Right atrium auricular region (tissue), 2 donors: ENCODE measurements around the gene CDO1. TPM values are rescaled to one million over a fixed set of nuclear protein-coding genes. Genes with fewer than 3 reads are reported as not detected.

Experiments used
- DNase-seq: peaks from one replicate; pipeline ENCODE4 v3.0.0-alpha.2; 2019; ENCODE audit warnings: low spot score
- H3K27ac ChIP-seq, 2 donors: fragments of 200-600 bp; sonication (generic); 1 replicate in 1 of 2; 2 replicates in 1 of 2; pipeline ENCODE4 v1.5.1; 2016 to 2019
- H3K27me3 ChIP-seq, 2 donors: fragments of 200-600 bp; sonication (generic); one replicate each; pipeline versions ENCODE4 v1.5.1 to v1.6.0; 2017 to 2019
- H3K36me3 ChIP-seq: fragments of 200-600 bp; sonication (generic); one replicate; pipeline ENCODE4 v1.5.1; 2016
- H3K4me1 ChIP-seq, 2 donors: fragments of 200-600 bp; sonication (generic); one replicate each; pipeline versions ENCODE4 v1.5.1 to v1.6.0; 2017 to 2019
- H3K4me3 ChIP-seq, 2 donors: fragments of 200-600 bp; sonication (generic); 1 replicate in 1 of 2; 2 replicates in 1 of 2; pipeline ENCODE4 v1.5.1; 2017 to 2019; ENCODE audit warnings: mild to moderate bottlenecking in 1 of 2, moderate library complexity in 1 of 2
- H3K9me3 ChIP-seq, 2 donors: fragments of 200-600 bp; sonication (generic); one replicate each; pipeline ENCODE4 v1.5.1; 2019
- CTCF ChIP-seq, 2 donors: fragments of 200-600 bp; sonication (generic); IDR thresholded peaks; one replicate each; pipeline ENCODE4 v1.5.1; 2019; ENCODE audit warnings: antibody characterized with exemption in 2 of 2
- total RNA-seq, 2 donors: library from RNA; depleted of rRNA; stranded (reverse); fragments of >200 nt; gene quantifications; one replicate each; pipeline ENCODE4 v1.1.0, GENCODE V29; 2016

The CDO1 gene
- total RNA-seq, 2 donors from 2014 or later = 24.7 to 66.0 TPM

DNA sequence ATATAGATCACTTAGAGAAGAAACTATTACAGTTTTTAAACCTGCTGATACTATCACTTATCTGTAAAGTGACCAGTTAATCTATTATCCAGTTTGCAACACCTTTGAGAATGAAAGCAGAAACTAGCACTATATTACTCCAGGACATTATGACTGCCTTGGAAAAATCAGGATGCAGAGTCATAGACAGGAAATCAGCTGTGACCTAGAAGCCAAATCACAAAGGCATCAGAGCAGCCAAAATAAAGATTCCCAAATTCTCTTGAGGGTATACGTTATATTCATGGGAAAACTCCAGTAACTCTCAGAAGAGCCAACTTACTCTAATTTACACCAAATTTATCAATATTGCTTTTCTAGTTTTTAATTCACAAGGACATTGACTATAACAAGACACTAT lies 49.9 kb downstream of the CDO1 start:
- TF ChIP-seq CTCF (IDR thresholded peaks at IDR 0.05) = no peak
- Histone ChIP-seq H3K9me3 (no peaks in the 10 kb centered on the region), H3K27me3 (no peaks in the 10 kb centered on the region), H3K27ac (no peak overlapping the region), H3K4me3 (no peak overlapping the region), H3K4me1 (no peaks in the 10 kb centered on the region), H3K36me3 (no peaks in the 10 kb centered on the region)
- no peak for DNase-seq

DNA sequence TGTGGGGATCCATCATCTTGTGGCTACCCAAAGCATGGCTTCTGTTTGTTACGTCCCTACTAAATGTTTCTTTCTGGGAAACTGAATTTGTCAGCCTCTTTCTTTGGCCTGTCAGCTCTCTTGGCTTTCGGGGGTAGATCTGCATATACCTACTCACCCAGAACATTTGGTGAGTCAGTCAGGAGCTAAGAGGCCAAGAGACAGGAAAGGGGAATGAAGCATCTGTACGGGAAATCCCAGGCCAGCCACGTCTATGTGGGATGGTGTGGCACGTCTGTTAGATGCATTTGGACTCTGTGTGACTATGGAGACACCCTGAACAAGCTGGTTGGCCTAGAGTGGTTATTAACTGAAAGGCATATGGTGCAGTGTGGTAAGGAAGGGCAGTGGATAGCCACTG lies 58.1 kb downstream of the CDO1 start:
- no peak for TF ChIP-seq CTCF (IDR thresholded peaks at IDR 0.05)
- Histone ChIP-seq H3K4me3 (no peak overlapping the region), H3K9me3 (no peaks in the 10 kb centered on the region), H3K27ac (no peak overlapping the region), H3K4me1 (no peaks in the 10 kb centered on the region), H3K36me3 (no peaks in the 10 kb centered on the region), H3K27me3 (no peaks in the 10 kb centered on the region)
- no peak for DNase-seq

GRCh38 chr5:115755675-115756074 lies 60.8 kb downstream of the CDO1 start:
- no peak for DNase-seq
- no peak overlapping the region for H3K4me3 ChIP-seq
- no peaks in the 10 kb centered on the region for H3K4me1 ChIP-seq
- no peaks in the 10 kb centered on the region for H3K36me3 ChIP-seq
- no peak overlapping the region for H3K27ac ChIP-seq
- no peaks in the 10 kb centered on the region for H3K27me3 ChIP-seq
- no peak for TF ChIP-seq CTCF (IDR thresholded peaks at IDR 0.05)
- H3K9me3 ChIP-seq = no peaks in the 10 kb centered on the region

Other genes starting within 250 kb of the CDO1 start
- gene TICAM2, start 214.2 kb downstream of the CDO1 start, total RNA-seq = 1 to 10 TPM in 1 of 2 donors, under 1 TPM in 1; 0.67 to 1.1 TPM
- gene TMED7, start 190.6 kb downstream of the CDO1 start, total RNA-seq = 100 to 1,000 TPM in 1 of 2 donors, 10 to 100 TPM in 1; 70.2 to 101 TPM
- 10 to 100 TPM; 15.7 to 19.4 TPM for gene ATG12, start 24.9 kb upstream of the CDO1 start, total RNA-seq
- 10 to 100 TPM; 50.1 to 63.4 TPM for gene AP3S1, start 25.3 kb upstream of the CDO1 start, total RNA-seq
- under 1 TPM; 0.19 to 0.39 TPM for gene LVRN, start 145.8 kb upstream of the CDO1 start, total RNA-seq
- gene ARL14EPL, start 215.8 kb upstream of the CDO1 start, total RNA-seq = not detected